AG09309 (cell line): ENCODE data around the gene UBE2F.

ENCODE experiments used
- DNase-seq: peaks from one replicate; pipeline ENCODE4 v3.0.0-alpha.2; 2010; ENCODE audit warnings: low read depth
- H3K4me3 ChIP-seq: 2 replicates; pipeline ENCODE4 v1.5.1; 2011; ENCODE audit warnings: mild to moderate bottlenecking, low read depth, low read length, moderate library complexity; ENCODE audit not compliant: control insufficient read depth
- TF ChIP-seq, protein P1 (sequence below): IDR thresholded peaks from 2 replicates; pipeline ENCODE4 v1.5.1; 2011; ENCODE audit warnings: mild to moderate bottlenecking, low read depth, low read length, inconsistent platforms; ENCODE audit not compliant: insufficient read depth, control insufficient read depth; ENCODE audit errors: missing control alignments

Gene UBE2F

GRCh38 chr2:237923481-237924163 is 43.2 kb upstream of the UBE2F start:
- peak overlapping the region; percentile 31 for H3K4me3 ChIP-seq
- TF ChIP-seq, protein P1, sequence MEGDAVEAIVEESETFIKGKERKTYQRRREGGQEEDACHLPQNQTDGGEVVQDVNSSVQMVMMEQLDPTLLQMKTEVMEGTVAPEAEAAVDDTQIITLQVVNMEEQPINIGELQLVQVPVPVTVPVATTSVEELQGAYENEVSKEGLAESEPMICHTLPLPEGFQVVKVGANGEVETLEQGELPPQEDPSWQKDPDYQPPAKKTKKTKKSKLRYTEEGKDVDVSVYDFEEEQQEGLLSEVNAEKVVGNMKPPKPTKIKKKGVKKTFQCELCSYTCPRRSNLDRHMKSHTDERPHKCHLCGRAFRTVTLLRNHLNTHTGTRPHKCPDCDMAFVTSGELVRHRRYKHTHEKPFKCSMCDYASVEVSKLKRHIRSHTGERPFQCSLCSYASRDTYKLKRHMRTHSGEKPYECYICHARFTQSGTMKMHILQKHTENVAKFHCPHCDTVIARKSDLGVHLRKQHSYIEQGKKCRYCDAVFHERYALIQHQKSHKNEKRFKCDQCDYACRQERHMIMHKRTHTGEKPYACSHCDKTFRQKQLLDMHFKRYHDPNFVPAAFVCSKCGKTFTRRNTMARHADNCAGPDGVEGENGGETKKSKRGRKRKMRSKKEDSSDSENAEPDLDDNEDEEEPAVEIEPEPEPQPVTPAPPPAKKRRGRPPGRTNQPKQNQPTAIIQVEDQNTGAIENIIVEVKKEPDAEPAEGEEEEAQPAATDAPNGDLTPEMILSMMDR: peak; percentile 65
- no peak for DNase-seq

- DNase-seq: no peak
- H3K4me3 ChIP-seq: no peak overlapping the region
- TF ChIP-seq, protein P1: no peak
These were observed 42.7 kb upstream of the UBE2F start for GRCh38 chr2:237924164-237924534.

DNA sequence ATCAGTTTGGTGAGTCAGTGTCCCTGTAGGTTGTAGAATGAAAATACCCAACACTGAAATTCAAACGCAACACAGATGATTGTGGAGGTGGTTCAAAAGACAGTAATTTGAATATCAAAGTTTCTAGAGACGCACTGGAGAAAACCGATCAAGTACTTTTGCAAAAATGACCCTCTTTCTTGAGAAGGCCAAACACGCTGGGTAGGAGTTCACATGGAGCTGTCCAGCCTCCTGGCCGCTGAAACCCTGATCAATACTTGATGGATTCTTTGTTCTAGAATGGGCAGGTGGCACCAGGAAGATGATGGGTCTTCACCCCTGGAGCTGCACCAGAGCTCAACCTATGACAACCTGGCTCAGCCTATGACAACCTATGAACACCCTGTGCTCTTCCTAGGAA is 39.7 kb upstream of the UBE2F start:
- no peak overlapping the region for H3K4me3 ChIP-seq
- DNase-seq: no peak
- TF ChIP-seq, protein P1: no peak

DNA sequence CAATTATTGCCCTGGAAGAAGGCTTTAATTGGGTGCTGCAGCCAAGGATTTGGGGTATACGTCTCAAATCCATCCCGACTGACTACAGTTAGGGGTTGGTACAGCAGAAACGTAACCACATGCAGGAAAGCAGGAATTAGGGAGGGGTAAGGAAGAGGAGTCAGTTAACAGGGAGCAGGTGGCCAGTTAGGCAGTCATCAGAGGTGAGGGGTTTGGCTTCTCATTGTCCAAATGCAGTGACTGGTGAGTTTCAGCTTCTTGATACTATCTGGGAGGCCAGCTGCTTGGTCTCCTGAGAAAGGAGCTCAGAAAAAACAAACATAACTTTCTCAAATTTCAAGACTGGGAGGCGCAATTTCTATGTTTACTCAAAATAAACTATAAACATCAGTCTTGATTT is 38.8 kb upstream of the UBE2F start:
- no peak for DNase-seq
- TF ChIP-seq, protein P1: no peak
- no peak overlapping the region for H3K4me3 ChIP-seq

GRCh38 chr2:237929979-237930378 is 36.8 kb upstream of the UBE2F start:
- TF ChIP-seq, protein P1: no peak
- H3K4me3 ChIP-seq: no peak overlapping the region

GRCh38 chr2:237931205-237931721 is 35.6 kb upstream of the UBE2F start:
- TF ChIP-seq, protein P1: no peak
- peak; percentile 29 for DNase-seq
- H3K4me3 ChIP-seq: no peak overlapping the region

More at GRCh38 chr2:237929979-237930378, 36.8 kb upstream of the UBE2F start:
- DNase-seq: no peak

GRCh38 chr2:237932731-237933131 is 34.1 kb upstream of the UBE2F start:
- peak; percentile 65 for DNase-seq
- TF ChIP-seq, protein P1: no peak
- H3K4me3 ChIP-seq: no peak overlapping the region
